GM13976 (cell line): ENCODE data around the gene CALU.

Experiments used
- DNase-seq: peaks from one replicate; pipeline ENCODE4 v3.0.0; 2012; ENCODE audit warnings: low spot score
- CTCF ChIP-seq: IDR thresholded peaks from 2 replicates; pipeline ENCODE4 v1.5.1; 2012; ENCODE audit warnings: borderline replicate concordance, mild to moderate bottlenecking; ENCODE audit not compliant: insufficient read depth; ENCODE audit errors: extremely low read depth, missing control alignments, control extremely low read depth
- in situ Hi-C: fragments of 300-500 bp; cut with MboI; formaldehyde crosslinking; loops from one replicate; pipeline ENCODE4 v1.12.0; 2022; ENCODE audit warnings: low sequenced_read_pairs, mixed read lengths, inconsistent platforms; ENCODE audit not compliant: unreplicated experiment

CALU gene

GRCh38 chr7:128724743-128725142 is 14.4 kb upstream of the CALU start:
- TF ChIP-seq CTCF: no peak
- in situ Hi-C loops: no loop called here
- no peak for DNase-seq

- in situ Hi-C loops: no loop called here
- no peak for DNase-seq
- no peak for TF ChIP-seq CTCF
These were observed 13.6 kb upstream of the CALU start for GRCh38 chr7:128725531-128725930.

DNA sequence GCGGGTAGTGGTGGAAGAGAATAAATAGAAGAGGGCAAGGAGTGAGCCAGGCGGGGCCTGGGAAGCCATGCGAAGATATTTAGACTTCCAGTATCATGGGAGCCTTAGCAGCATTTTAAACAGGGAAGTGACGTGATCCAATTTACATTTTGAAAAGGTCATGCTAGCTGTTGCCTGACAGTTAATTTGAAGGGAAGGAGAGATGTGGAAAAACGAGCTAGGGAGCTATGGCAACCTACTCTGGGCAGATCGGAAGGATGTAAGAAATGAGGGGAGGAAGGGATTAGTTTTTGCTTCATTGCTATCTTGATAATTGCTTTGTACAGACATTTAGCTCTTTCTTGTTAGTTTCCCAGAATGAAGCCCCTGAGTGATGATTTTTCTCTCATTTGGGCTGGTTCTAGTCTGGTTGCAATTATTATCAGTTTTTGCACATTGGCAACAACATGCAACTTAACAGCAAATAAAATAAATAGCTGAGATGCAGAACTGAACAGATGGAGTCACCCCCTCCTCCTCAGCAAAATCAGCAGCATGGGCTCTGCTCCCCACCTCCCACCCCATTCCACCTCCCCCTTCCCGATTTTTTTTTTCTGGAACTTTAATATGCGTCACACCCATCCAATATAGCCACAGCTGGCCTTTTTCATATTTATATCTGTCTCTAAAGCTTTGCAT is 13.0 kb upstream of the CALU start:
- in situ Hi-C loops: no loop called here
- no peak for DNase-seq
- no peak for TF ChIP-seq CTCF

DNA sequence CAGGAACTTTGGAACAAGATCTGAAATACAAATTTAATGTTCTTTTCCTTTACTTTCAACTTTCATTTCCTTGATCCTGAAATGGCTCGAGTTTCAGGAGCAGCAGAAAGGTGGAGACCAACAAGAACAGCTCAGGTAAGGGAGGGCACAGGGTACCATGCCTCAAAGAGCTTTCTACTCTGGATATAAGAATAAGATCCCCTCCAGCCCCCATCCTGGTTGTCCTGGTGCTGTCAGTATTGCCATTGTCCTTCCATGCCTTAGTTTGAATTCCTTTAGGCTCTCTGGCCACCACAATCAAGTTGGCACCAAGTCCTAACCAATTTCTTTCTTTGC is 12.5 kb upstream of the CALU start:
- no peak for TF ChIP-seq CTCF
- no peak for DNase-seq
- in situ Hi-C loops: no loop called here

GRCh38 chr7:128727239-128727638 is 11.9 kb upstream of the CALU start:
- no peak for TF ChIP-seq CTCF
- in situ Hi-C loops: no loop called here
- DNase-seq: no peak

DNA sequence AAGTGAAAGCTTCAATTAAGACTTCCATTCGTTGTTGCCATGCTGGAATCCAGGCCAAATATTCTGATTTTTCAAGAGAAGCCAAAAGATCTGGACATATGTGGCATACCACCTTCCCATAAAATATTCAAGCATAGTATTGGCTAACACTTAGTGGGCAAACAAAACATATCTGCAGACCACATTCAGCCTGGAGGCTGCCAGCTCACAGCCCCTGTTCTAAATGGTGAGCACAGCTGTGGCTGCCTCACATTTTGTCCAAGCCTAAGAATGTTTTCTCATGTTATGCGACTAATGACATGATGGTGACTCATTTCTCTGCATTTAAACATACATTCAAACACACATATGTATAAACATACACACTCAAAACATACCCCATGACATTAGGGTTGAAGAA is 10.6 kb upstream of the CALU start:
- no peak for DNase-seq
- in situ Hi-C loops: no loop called here
- no peak for TF ChIP-seq CTCF
